Measurements from ENCODE around the gene DEXI.

DNA sequence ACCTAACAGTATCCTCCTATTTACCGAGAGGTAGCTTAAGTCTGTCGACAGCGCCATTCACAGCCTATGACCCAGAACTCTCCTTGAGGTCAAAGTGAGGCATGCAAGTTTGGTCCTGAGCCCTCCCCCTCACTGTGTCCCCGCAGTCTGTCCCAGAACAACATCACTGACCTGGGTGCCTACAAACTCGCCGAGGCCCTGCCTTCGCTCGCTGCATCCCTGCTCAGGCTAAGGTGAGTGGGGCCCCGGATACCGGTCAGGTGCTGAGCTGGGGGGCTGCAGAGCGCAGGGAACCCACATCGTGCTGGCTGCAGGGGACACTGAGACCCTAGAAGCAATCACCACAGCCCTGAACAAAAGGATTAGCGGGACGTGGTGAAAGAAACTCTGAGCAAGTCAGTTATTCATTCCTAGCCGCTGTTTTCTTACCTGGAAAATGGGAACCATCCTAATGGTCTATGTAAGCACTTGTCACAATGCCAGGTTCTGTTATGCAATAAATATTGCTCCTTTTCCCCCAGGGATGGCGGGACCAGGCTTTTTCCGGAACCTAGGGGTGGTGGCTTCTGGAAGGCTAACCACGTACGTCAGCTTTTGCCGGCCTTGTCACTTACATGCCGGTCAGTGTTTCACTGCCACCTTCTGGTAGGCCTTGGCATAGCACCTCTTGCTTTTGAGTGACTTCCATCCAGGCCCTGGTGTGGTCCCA lies 23.8 kb downstream of the DEXI start:
- TF ChIP-seq CTCF (conservative IDR thresholded peaks at IDR 0.05) (peak; percentile 96), ZFX (IDR thresholded peaks at IDR 0.05) (no peak)
